Regular cardiac myocyte (primary cell): ENCODE measurements around the gene CCL26. TPM values are rescaled to one million over a fixed set of nuclear protein-coding genes. Genes with fewer than 3 reads are reported as not detected.

Source experiments
- total RNA-seq: library from RNA; depleted of rRNA; stranded (reverse); fragments of >200 nt; gene quantifications from 2 replicates; pipeline ENCODE4 v1.2.3, GENCODE V29; 2014

CCL26 gene, protein sequence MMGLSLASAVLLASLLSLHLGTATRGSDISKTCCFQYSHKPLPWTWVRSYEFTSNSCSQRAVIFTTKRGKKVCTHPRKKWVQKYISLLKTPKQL
- 2.9 and 12.1 TPM in 2 replicates for total RNA-seq

DNA sequence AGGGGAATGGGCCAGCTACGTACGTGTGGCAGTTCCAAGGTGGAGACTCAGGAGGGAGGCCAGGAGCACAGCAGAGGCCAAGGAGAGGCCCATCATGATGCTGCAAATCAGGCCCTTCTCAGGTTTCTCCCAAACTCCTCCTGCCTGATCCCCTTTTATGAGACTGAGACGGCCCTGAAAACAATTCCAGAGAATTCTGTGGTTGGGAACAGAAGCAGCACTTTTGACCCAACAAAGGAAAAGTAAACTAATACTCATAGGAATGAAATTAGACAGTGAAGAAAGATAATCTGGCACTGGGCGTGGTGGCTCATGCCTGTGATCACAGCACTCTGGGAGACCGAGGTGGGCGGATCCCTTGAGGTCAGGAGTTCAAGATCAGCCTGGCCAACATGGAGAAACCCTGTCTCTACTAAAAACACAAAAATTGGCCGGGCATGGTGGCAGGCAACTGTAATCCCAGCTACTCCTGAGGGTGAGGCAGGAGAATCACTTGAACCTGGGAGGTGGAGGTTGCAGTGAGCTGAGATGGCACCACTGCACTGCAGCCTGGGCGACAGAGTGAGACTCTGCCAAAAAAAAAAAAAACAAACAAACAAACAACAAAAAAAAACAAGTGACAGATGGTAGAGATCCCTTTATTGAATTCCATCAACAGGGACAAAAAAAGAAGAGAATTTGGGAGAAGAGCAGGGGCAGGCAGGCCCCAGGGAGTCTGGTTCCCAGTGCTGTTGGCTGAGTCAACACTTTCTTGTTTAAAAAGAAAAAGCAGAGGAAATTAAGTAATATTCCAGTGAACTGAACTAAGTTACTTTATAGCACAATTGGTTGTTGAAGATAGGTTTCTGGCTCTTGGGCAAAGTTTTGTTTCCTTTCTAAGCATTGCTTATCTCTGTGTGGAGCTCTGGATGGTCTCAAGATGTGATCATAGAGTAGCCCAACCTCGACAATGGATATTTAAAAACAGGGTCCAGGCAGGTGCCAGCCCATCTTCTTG lies at the start of gene CCL26:
TSS of gene CCL26 (minus strand) at position 131 of the 997 bp plus-strand sequence. CDS start at position 96, 35 bp downstream.

GRCh38 chr7:75813781-75814236 lies 41.8 kb upstream of the CCL26 start, which contains the start of gene CCL24:
CCL24 (minus strand) TSS chr7:75813806; CDS start chr7:75813715, 91 bp downstream.

DNA sequence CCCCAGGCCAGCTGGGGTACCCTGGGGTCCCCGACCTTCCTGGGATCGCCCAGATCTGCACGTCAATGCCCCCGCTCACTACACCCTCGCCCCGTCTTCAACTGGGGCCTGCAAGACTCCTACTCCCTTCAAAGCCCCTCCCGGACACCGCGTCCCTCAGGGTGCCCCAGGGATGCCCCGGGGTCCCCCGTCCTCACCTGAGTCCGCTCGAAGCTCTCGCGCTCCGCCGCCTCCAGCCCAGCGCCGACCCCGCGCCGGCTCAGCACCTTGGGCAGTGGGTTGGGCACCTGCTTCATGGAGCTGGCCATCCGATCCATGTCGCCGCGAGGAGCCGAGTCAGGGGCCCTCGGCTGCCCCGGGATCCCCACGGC lies 33.4 kb downstream of the CCL26 start, which contains the start of gene HIP1:
TSS of gene HIP1 (minus strand) at position 338 of the 371 bp plus-strand sequence. CDS start at position 317, 21 bp downstream.

Other genes starting within 250 kb of the CCL26 start
- gene HIP1, start 33.3 kb downstream of the CCL26 start, total RNA-seq, result 9.6 and 10.7 TPM in 2 replicates
- gene CCL24, start 41.6 kb upstream of the CCL26 start, total RNA-seq, result not detected in 2 replicates
- 11.5 and 20.9 TPM in 2 replicates for gene RHBDD2, start 106.8 kb upstream of the CCL26 start, total RNA-seq
- gene POR, start 142.9 kb upstream of the CCL26 start, total RNA-seq, result 77.8 and 82.2 TPM in 2 replicates
- gene TMEM120A, start 222.4 kb upstream of the CCL26 start, total RNA-seq, result 16.1 and 18.9 TPM in 2 replicates